ENCODE results near the gene COL27A1. TPM values are rescaled to one million over a fixed set of nuclear protein-coding genes. Genes with fewer than 3 reads are reported as not detected.

COL27A1 gene
- total and polyA plus RNA-seq, 4 donors: 10.9 to 25.6 (median 17.4) TPM

GRCh38 chr9:114271556-114272510, 116.5 kb downstream of the COL27A1 start:
- H3K4me1 ChIP-seq (ENCODE audit: control insufficient read depth in 5 of 5, insufficient read depth in 5 of 5, low read length in 5 of 5): no peaks in the 10 kb centered on the region
- H3K27me3 ChIP-seq (ENCODE audit: control insufficient read depth in 3 of 3, insufficient read depth in 3 of 3, low read length in 2 of 3): no peaks in the 10 kb centered on the region
- 45 to 75% methylated on average over 17 to 18 of the region's 18 CpGs for WGBS, 2 donors
- TF ChIP-seq CTCF (IDR thresholded peaks at IDR 0.05; ENCODE audit: control extremely low read depth, extremely low read depth): no peak
- no peaks in the 10 kb centered on the region for H3K9me3 ChIP-seq (ENCODE audit: control insufficient read depth in 4 of 4, insufficient read depth in 3 of 4, low read length in 3 of 4)
- ATAC-seq (ENCODE audit: insufficient read depth, low FRiP score) (no peak), DNase-seq (peak; percentile 62 to 73 (median 65))
- no peak overlapping the region for H3K27ac ChIP-seq (ENCODE audit: low read depth in 1 of 2, low read length in 1 of 2)
- H3K9ac ChIP-seq (ENCODE audit: insufficient read depth in 1 of 2, low read length in 2 of 2): no peak overlapping the region
- H3K4me3 ChIP-seq: no peak overlapping the region
- peaks cover 0 to 19% (median 8%) of the 10 kb centered on the region in 4 donors for H3K36me3 ChIP-seq (ENCODE audit: control insufficient read depth in 4 of 4, insufficient read depth in 4 of 4, low read length in 4 of 4)

- no peak for ATAC-seq (ENCODE audit: insufficient read depth, low FRiP score)
- WGBS, 2 donors: 72 to 87% methylated on average over 12 of the region's 12 CpGs
- Histone ChIP-seq H3K4me1 (ENCODE audit: control insufficient read depth in 5 of 5, insufficient read depth in 5 of 5, low read length in 5 of 5) (no peaks in the 10 kb centered on the region), H3K9ac (ENCODE audit: insufficient read depth in 1 of 2, low read length in 2 of 2) (no peak overlapping the region), H3K9me3 (ENCODE audit: control insufficient read depth in 4 of 4, insufficient read depth in 3 of 4, low read length in 3 of 4) (no peaks in the 10 kb centered on the region), H3K4me3 (no peak overlapping the region), H3K36me3 (ENCODE audit: control insufficient read depth in 4 of 4, insufficient read depth in 4 of 4, low read length in 4 of 4) (peaks cover 0 to 24% (median 11%) of the 10 kb centered on the region in 4 donors), H3K27me3 (ENCODE audit: control insufficient read depth in 3 of 3, insufficient read depth in 3 of 3, low read length in 2 of 3) (no peaks in the 10 kb centered on the region), H3K27ac (ENCODE audit: low read depth in 1 of 2, low read length in 1 of 2) (no peak overlapping the region)
- DNase-seq: peak in 1 of 3 donors; percentile 6
- TF ChIP-seq CTCF (IDR thresholded peaks at IDR 0.05; ENCODE audit: control extremely low read depth, extremely low read depth): no peak
These were observed 117.5 kb downstream of the COL27A1 start for GRCh38 chr9:114272739-114273431.

GRCh38 chr9:114273461-114273881, 118.1 kb downstream of the COL27A1 start:
- Histone ChIP-seq H3K4me3 (no peak overlapping the region), H3K4me1 (ENCODE audit: control insufficient read depth in 5 of 5, insufficient read depth in 5 of 5, low read length in 5 of 5) (no peaks in the 10 kb centered on the region), H3K9ac (ENCODE audit: insufficient read depth in 1 of 2, low read length in 2 of 2) (no peak overlapping the region), H3K27ac (ENCODE audit: low read depth in 1 of 2, low read length in 1 of 2) (no peak overlapping the region), H3K36me3 (ENCODE audit: control insufficient read depth in 4 of 4, insufficient read depth in 4 of 4, low read length in 4 of 4) (peaks cover 0 to 24% (median 12%) of the 10 kb centered on the region in 4 donors), H3K27me3 (ENCODE audit: control insufficient read depth in 3 of 3, insufficient read depth in 3 of 3, low read length in 2 of 3) (no peaks in the 10 kb centered on the region), H3K9me3 (ENCODE audit: control insufficient read depth in 4 of 4, insufficient read depth in 3 of 4, low read length in 3 of 4) (no peaks in the 10 kb centered on the region)
- 84 to 87% methylated on average over 7 of the region's 7 CpGs for WGBS, 2 donors
- TF ChIP-seq CTCF (IDR thresholded peaks at IDR 0.05; ENCODE audit: control extremely low read depth, extremely low read depth): no peak
- peak in 1 of 3 donors; percentile 6 for DNase-seq
- ATAC-seq (ENCODE audit: insufficient read depth, low FRiP score): no peak

Measured in lung (tissue), 12 donors.